GOT3 (cell line): ENCODE results near the gene FNIP1.
"Not testable (repeated sequence)": the region's sequence is repeated elsewhere in the genome, so short reads cannot be mapped to it uniquely, and the experiment has no call there.

Experiments
- DNase-seq: peaks from one replicate; lab custom pipeline; 2025; ENCODE audit warnings: mixed read lengths; lab: John Stamatoyannopoulos, UW

Gene FNIP1

GRCh38 chr5:131684595-131684994 is 112.2 kb downstream of the FNIP1 start:
- no peak for DNase-seq

DNA sequence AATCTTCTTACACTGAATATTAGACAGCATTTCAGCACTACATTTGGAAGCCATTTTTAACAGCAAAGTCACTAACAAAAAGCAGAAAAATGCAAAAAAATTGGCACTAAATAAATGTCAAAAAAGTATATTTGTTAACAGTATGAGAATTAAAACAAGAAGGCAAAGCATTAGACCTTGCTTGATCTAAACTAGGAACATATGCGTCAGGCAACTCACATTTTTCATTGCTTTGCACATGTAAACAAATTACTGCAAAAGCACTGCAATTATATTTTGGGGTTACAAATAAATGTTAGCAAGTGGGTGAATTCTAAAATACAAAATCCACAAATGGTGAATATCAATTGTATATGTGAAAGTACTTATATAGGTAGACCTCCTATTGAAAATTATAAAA is 112.8 kb downstream of the FNIP1 start:
- no peak for DNase-seq

- no peak for DNase-seq
Measured at GRCh38 chr5:131682826-131683225, 114.0 kb downstream of the FNIP1 start.

DNA sequence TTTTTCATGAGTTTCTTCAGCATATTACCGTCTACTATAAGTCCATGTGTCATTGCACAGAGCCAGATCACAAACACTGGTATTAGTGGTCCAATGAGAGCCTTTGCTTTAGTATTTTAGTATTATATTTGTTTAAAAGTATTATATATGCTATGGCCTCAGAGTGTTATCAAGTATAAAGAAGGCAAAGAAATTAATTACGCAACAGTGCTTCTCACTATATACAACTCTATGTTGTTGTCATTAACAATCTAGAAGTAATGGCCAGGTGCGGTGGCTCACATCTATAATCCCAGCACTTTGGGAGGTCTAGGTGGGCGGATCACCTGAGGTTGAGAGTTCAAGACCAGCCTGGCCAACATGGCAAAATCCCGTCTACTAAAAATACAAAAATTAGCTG is 114.6 kb downstream of the FNIP1 start:
- DNase-seq, result no peak

GRCh38 chr5:131679911-131680310 is 116.9 kb downstream of the FNIP1 start:
- DNase-seq, result no peak

GRCh38 chr5:131678273-131678672 is 118.5 kb downstream of the FNIP1 start:
- not testable (repeated sequence) for DNase-seq

DNA sequence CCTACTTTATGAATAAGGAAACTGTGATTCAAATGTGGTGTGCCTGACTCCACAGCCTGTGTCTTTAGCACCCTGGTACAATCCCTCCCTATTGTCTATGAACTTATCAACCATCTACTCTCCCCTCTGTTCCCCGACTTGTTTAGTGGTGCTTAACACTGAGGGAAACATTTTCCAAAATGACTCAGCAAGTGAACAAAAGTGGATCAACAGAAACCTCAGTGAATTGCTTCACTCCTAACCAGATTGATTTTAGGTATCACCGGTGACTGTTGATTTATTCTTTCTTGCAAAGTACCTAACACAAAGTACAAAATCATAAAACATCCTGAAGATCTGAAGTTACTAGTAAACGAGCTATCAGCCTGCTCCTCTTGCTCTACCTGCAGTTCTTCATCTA is 119.7 kb downstream of the FNIP1 start:
- no peak for DNase-seq

- no peak for DNase-seq
Measured at GRCh38 chr5:131672776-131673175, 124.0 kb downstream of the FNIP1 start.

DNA sequence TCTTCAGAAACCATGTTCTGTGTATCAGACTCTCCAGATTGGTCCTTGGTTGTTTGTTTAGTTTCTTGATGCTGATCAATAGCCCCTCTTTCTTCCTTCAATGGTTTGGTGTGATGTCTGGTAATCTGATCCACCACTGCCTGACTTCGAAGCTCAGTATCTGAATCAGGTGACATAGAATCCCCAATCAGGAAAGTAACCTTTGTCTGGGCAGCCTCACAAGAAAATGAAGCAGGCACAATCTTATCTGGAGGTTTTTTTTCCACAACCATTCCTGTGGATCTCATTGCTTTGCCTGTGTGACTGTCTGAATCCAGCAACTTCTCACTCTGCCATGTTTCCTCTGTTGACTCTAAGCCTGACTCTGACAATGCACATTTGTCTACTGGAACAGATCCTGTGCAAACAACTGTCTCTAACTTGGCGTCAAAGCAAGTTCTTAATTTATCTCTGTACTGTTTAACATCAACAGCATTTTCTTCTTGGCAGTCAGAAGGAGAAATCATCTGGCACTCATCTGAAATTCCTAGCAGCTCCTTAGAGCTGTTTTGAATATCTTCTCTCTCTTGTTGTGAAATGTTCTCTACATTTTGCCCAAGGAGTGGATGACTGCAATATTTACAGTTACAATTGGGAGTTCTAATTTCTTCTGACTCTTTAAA is 124.7 kb downstream of the FNIP1 start:
- no peak for DNase-seq

DNA sequence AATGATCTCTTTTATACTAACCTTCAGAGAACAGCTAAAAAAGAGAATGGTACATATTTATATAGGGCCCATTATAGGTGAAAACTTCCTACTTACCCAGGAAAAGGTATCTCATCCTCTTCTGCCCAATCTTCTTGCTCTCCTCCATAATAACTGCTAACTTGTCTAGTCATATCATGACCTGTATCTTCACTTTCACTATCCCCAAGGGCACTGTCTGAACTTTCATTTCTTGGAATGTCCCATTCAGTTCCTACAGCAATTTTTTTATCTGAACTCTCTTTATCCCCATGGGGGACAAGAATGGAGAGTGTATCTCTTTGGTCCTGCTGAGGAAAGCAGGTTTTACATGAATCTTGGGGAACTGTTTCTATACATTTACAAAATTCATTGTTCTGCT is 125.4 kb downstream of the FNIP1 start:
- no peak for DNase-seq

GRCh38 chr5:131664929-131665328 is 131.9 kb downstream of the FNIP1 start:
- no peak for DNase-seq

GRCh38 chr5:131661933-131662332 is 134.9 kb downstream of the FNIP1 start:
- no peak for DNase-seq

DNA sequence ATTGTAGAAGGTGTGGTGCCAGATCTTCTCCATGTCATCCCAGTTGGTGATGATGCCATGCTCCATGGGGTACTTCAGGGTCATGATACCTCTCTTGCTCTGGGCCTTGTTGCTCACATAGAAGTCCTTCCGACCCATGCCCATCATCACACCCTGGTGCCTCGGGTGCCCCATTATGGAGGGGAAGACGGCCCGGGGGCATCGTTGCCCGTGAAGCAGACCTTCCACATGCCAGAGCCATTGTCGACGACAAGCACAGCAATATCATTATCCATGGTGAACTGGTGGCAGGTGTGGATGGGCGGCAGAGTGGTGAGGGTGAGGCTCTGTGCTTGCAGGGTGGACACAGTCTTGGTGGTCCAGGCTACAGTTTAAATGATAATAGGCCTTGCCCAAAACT is 137.0 kb downstream of the FNIP1 start:
- DNase-seq, result no peak

GRCh38 chr5:131659290-131659689 is 137.5 kb downstream of the FNIP1 start:
- no peak for DNase-seq

GRCh38 chr5:131654776-131655175 is 142.0 kb downstream of the FNIP1 start:
- no peak for DNase-seq

DNA sequence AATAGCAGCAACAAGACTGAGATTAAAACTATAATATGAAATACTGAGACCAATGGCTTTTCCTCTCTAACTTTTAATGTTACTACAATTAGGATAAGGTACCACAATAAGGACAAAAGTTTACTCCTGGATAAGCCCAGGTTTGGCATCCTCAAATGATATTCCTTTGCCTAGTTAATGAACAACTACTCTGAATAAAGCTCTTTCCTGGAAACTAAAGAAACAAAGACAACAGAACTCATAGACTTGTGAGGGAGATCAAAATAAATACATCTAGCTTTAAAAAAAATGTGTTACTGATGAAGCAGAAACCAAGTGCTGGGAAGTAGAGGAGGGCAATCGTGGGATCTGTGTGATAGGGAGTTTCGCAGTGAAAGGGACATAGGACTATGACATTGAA is 142.5 kb downstream of the FNIP1 start:
- no peak for DNase-seq

GRCh38 chr5:131649161-131649560 is 147.7 kb downstream of the FNIP1 start:
- DNase-seq, result no peak

DNA sequence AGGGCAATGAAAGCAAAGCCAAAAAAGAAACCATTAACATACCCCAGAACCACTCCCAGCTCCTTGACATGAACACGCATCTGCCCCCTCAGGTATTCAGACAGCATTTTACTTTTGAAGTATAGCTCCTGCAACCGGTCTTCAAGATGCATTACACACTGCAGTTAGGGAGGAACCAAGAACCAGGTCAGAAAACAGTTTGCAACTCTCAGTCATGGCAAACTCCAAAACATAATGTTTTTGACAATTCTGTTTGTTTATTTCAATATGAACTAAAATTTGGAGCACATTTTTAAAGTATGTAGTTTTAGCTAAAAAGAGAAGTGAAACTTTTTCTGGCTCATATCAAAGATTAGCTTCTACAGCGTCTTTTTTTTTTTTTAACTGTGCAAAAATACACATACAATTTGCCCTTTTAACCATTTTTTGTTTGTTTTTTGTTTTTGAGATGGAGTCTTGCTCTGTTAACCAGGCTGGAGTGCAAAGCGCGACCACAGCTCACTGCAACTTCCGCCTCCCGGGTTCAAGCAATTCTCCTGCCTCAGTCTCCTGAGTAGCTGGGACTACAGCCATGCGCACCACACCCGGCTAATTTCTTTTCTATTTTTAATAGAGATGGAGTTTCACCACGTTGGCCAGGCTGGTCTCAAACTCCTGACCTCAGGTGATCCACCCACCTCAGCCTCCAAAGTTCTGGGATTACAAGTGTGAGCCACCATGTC is 149.6 kb downstream of the FNIP1 start:
- no peak for DNase-seq

GRCh38 chr5:131644822-131645221 is 152.0 kb downstream of the FNIP1 start:
- no peak for DNase-seq

DNA sequence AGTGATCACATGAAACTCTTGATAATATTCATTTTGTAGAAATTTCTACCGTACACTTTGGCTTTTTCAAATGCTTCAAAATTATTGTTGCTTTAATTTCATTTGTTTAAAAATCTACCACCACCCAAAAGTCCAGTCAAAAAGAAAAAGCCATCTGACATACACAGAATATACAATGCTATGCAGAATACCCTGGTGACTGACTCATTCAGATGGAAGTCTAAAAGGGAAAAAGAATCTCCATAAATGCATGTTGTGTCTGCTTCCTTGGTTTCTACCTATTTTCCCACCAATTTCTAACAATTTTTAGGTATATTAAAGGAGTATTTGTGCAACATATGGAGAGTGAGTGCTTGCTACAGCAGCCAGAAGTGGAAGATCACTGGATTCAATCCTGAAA is 152.4 kb downstream of the FNIP1 start:
- no peak for DNase-seq

- no peak for DNase-seq
Measured at GRCh38 chr5:131641494-131641893, 155.3 kb downstream of the FNIP1 start.

- no peak for DNase-seq
Measured at GRCh38 chr5:131640043-131640856, 156.6 kb downstream of the FNIP1 start.

DNA sequence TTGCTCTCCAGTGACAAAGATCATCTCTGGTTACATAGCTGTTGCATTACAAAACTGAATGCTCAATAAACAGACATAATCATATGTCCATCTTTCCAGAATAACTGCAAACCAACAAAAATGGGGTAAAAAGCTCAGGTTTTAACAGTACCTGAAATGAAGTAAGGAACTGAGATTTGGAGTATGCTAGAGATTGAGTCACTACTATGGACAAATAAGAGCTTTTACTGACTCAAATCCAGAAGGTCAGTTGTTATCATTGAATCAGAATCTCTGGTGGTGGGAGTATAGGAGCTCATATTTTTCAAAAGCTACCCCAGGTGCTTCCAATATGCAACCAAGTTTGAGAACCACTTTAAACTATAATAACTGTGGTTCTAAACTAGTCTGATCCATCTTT is 157.7 kb downstream of the FNIP1 start:
- DNase-seq, result no peak
